SK-N-SH treated with all-trans-retinoic acid at 6 μM for 48 hours (cell line): ENCODE data around the gene MED9.

Experiments
- ARNTL ChIP-seq: fragments of 450-650 bp; formaldehyde crosslinking; IDR thresholded peaks from 2 replicates; pipeline ENCODE4 v1.5.0; 2020; ENCODE audit warnings: low read depth, mild to moderate bottlenecking, moderate library complexity, borderline replicate concordance
- GLIS3 ChIP-seq: fragments of 250-450 bp; sonication (Bioruptor Pico); IDR thresholded peaks from 2 replicates; pipeline ENCODE4 v1.5.0; 2020; ENCODE audit warnings: mild to moderate bottlenecking, moderate library complexity
- SNAI2 ChIP-seq: fragments of 250-450 bp; sonication (Bioruptor Pico); IDR thresholded peaks from 2 replicates; pipeline ENCODE4 v1.5.0; 2020; ENCODE audit warnings: mild to moderate bottlenecking, moderate library complexity
- TCF4 ChIP-seq: fragments of 250-450 bp; sonication (Bioruptor Pico); IDR thresholded peaks from 2 replicates; pipeline ENCODE4 v1.8.0; 2021; ENCODE audit warnings: mild to moderate bottlenecking, moderate library complexity, borderline replicate concordance
- TOX ChIP-seq: fragments of 250-450 bp; sonication (Bioruptor Pico); IDR thresholded peaks from 2 replicates; pipeline ENCODE4 v1.8.0; 2021; ENCODE audit warnings: mild to moderate bottlenecking, moderate library complexity, borderline replicate concordance
- ZFP30 ChIP-seq: fragments of 450-650 bp; formaldehyde crosslinking; IDR thresholded peaks from 2 replicates; pipeline ENCODE4 v1.5.0; 2022; ENCODE audit warnings: mild to moderate bottlenecking, moderate library complexity
- ZNF565 ChIP-seq: fragments of 450-650 bp; formaldehyde crosslinking; conservative IDR thresholded peaks from 2 replicates; pipeline ENCODE4 v1.5.0; 2020; ENCODE audit warnings: low read depth, mild to moderate bottlenecking, moderate library complexity
- TF ChIP-seq, protein P1 (sequence below): fragments of 250-450 bp; sonication (Bioruptor Pico); IDR thresholded peaks from 2 replicates; pipeline ENCODE4 v1.5.1; 2020; ENCODE audit warnings: low read depth, mild to moderate bottlenecking, moderate library complexity
- TF ChIP-seq, protein P2 (sequence below): fragments of 250-450 bp; sonication (Bioruptor Pico); IDR thresholded peaks from 2 replicates; pipeline ENCODE4 v1.8.0; 2020; ENCODE audit warnings: mild to moderate bottlenecking, moderate library complexity, borderline replicate concordance

DNA sequence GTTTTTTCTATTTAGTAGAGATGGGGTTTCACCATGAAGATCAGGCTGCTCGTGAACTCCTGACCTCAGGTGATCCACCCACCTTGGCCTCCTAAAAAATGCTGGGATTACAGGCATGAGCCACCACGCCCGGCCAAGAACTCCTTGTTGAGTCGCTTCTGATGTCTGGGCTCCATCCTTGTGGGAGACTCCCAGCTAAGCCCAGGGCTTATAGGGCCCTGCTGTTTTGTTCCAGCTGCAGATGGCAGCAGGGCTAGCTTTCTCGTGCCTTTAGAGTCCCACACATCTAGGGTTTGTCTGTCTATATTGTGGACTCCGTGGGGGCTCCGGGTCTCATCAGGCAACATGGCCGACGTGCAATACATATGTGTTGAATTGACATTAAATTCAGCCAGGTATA lies 39.3 kb upstream of the MED9 start:
- TF ChIP-seq ARNTL (CRISPR knock-in tag) = no peak
- no peak for TF ChIP-seq GLIS3 (CRISPR knock-in tag)
- TF ChIP-seq TCF4 (CRISPR knock-in tag) = no peak
- TF ChIP-seq SNAI2 (CRISPR knock-in tag) = no peak
- TF ChIP-seq, protein P1, sequence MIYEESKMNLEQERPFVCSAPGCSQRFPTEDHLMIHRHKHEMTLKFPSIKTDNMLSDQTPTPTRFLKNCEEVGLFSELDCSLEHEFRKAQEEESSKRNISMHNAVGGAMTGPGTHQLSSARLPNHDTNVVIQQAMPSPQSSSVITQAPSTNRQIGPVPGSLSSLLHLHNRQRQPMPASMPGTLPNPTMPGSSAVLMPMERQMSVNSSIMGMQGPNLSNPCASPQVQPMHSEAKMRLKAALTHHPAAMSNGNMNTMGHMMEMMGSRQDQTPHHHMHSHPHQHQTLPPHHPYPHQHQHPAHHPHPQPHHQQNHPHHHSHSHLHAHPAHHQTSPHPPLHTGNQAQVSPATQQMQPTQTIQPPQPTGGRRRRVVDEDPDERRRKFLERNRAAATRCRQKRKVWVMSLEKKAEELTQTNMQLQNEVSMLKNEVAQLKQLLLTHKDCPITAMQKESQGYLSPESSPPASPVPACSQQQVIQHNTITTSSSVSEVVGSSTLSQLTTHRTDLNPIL = no peak
- TF ChIP-seq ZFP30 (CRISPR knock-in tag) = no peak
- TF ChIP-seq, protein P2, sequence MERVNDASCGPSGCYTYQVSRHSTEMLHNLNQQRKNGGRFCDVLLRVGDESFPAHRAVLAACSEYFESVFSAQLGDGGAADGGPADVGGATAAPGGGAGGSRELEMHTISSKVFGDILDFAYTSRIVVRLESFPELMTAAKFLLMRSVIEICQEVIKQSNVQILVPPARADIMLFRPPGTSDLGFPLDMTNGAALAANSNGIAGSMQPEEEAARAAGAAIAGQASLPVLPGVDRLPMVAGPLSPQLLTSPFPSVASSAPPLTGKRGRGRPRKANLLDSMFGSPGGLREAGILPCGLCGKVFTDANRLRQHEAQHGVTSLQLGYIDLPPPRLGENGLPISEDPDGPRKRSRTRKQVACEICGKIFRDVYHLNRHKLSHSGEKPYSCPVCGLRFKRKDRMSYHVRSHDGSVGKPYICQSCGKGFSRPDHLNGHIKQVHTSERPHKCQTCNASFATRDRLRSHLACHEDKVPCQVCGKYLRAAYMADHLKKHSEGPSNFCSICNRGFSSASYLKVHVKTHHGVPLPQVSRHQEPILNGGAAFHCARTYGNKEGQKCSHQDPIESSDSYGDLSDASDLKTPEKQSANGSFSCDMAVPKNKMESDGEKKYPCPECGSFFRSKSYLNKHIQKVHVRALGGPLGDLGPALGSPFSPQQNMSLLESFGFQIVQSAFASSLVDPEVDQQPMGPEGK (CRISPR knock-in tag) = no peak
- no peak for TF ChIP-seq TOX (CRISPR knock-in tag)
- no peak for TF ChIP-seq ZNF565 (CRISPR knock-in tag)
